HG03097 (cell line): ENCODE measurements around the gene FRMD1.

Source experiments
- ATAC-seq: cut with Tn5 transposase; IDR thresholded peaks from one replicate; pipeline ENCODE4 v1.9.1; 2021; ENCODE audit not compliant: unreplicated experiment, low FRiP score

FRMD1 gene

DNA sequence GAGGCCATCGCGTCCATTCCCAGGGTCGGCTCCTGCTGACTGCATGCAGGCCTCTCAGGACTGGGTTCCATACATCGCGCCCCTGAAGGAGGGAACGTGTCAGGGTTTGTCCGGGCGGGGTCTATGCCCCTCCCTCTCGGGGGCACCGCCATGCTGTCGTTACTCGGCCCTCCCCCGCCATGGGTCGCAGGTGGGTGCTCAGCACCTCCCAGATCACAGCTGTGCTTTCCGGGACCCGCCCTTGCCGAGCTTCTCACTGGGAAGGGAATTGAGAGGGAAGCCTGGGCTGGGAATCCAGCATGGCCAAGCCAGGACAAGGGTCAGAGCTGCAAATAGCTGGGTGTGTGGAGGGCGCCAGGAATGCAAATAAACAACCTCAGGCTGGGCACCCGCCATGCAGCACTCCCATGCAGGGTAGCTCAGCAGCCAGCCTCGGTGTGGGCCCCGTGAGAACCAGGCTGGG is at the start of gene FRMD1:
Gene FRMD1 (minus strand): TSS at position 270 of the 463 bp plus-strand sequence. CDS start 118 bp downstream, at position 152.
- ATAC-seq, result no peak

DNA sequence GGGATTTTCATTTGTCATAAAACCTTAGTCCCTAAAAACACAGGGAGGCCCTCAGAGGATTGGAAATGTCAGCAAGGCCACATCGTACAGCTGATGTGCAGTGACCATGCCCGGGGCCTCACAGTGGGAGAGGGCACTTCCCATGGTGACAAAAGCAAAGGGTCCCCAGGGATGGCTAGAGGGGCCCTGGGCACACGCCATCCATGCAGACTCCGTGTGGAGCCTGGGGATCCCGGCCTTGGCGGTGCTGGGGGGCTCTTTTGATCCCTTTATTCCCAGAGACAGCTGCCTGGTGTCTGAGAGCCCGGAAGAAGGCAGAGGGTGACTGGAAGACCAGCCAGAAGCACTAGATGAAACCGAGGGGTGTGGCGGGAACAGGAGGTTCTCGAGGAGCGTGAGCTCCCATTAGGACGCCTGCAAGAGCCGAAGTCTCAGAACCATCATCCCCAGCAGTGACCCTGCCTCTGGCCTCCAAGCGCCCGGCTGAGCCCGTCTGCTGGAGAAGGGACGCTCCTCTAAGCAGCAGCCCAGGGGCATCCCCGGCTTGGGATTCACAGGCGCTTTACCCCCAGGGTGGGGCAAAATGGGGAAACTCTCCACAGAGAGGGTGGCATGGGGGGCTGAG is 49.1 kb upstream of the FRMD1 start:
- ATAC-seq, result no peak

DNA sequence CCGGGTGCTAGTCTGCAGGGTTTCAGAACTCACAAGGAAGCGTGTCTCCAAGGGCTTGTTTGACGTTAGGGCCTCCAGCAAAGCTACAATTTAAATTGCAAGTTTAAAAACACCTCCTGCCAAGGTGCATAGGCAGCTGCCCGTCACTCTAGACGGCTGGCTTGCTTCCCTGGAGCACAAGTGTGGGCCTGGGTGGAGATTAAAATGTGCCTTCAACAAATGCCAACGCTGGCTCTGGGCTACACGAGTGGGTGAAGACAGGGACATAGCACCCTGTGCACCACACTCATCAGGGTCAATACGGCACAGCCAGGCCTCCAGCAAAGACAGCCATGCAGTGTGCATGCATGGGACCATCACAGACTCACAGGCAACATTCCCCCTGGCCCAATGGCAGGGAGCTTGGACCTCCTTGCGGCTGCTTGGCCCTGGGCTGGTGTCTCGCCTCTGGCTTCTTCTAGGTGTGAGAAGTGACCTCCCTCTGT is 48.4 kb upstream of the FRMD1 start:
- ATAC-seq, result no peak

GRCh38 chr6:168126566-168127383 is 47.8 kb upstream of the FRMD1 start:
- no peak for ATAC-seq

GRCh38 chr6:168125429-168126001 is 46.5 kb upstream of the FRMD1 start:
- no peak for ATAC-seq

GRCh38 chr6:168124921-168125320 is 45.9 kb upstream of the FRMD1 start:
- no peak for ATAC-seq

DNA sequence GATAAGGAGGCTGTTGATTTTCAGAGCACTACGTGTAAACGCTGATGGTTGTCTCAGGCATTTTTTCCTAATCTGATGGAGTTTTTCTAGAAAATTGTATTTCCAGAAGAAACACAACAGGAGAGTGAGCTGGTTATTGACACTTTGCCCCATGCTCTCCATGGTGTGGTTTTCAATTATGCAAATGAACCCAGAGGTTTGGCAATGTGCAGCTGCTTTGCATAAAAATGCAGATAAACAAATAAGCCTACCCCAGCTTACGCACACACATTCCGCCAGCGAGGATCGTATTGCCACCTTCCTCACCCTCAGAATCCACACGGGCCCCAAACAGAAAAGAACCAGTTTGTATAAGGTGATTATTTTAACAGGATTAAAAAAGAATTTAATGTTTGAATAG is 45.1 kb upstream of the FRMD1 start:
- no peak for ATAC-seq

DNA sequence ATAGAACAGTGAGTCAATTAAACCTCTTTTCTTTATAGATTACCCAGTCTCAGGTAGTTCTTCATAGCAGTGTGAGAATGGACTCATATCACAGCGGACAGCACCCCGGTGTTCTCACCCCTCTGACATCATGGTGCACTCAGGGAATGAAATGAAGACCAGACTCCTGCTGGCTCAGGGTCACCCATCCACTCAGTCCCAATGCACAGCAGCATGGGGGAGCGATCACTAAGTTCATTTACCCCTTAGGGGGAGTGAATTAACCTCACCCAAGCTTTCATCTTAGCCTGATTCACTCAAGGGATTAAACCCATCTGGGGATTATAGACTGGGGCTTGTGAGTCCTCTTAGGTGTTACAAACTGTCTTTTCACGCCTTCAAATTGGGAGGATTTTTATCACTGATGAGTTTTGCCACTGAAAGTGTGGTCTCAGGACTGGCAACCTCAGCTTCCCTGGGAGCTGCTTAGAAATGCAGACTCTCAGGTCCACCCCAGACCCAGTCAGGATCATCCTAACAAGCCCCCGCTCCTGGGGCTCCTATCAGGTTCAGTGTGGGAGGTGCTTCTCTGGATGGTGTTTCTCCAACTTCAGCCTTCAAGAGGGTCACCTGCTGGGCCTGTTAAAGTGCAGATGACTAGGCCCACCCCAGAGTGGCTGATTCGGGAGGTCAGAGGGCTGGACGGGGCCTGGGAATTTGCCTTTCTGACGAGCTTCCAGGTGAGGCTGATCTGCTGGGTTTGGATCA is 44.3 kb upstream of the FRMD1 start:
- no peak for ATAC-seq

DNA sequence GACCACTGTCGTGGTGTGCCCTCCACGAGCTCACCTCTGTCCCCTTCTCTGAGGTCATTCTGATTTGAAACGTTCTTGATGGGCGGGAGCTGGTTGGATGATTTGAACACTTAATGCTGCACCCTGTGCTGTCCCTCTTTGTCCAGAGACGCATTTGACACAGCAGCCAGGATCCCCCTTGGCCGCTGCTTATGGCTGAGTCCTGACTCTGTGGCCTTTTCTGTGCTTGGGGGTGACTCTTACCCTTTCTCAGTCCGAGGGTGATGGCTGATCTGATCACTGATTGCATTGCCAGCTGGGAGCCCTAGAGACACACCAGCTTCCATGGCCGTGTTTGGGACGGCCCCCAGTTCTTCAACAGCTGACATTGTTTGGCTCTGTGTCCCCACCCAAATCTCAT is 43.5 kb upstream of the FRMD1 start:
- ATAC-seq, result no peak

GRCh38 chr6:168122011-168122410 is 43.0 kb upstream of the FRMD1 start:
- no peak for ATAC-seq

DNA sequence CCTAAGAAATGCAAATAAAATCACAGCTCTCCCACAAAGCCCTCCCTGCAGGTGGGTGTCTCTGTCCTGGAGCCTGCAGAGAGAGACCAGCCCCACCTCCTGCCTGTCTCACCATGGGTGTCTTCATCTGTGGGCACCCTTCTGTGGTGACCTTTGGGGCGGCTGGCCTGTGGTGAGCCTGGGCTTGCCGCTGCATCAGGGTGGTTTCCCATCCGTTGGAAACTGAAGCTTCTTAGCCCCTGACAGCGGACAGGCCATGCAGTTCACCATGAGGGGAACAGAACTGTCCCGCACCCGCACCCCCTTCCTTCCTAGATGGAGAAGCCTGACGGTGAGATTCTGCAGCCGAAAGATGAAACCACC is 42.3 kb upstream of the FRMD1 start:
- ATAC-seq, result no peak

GRCh38 chr6:168120390-168121302 is 41.6 kb upstream of the FRMD1 start:
- no peak for ATAC-seq

GRCh38 chr6:168119539-168119938 is 40.5 kb upstream of the FRMD1 start:
- no peak for ATAC-seq

- ATAC-seq, result no peak
Measured at GRCh38 chr6:168118935-168119334, 39.9 kb upstream of the FRMD1 start.

GRCh38 chr6:168117942-168118341 is 38.9 kb upstream of the FRMD1 start:
- no peak for ATAC-seq

DNA sequence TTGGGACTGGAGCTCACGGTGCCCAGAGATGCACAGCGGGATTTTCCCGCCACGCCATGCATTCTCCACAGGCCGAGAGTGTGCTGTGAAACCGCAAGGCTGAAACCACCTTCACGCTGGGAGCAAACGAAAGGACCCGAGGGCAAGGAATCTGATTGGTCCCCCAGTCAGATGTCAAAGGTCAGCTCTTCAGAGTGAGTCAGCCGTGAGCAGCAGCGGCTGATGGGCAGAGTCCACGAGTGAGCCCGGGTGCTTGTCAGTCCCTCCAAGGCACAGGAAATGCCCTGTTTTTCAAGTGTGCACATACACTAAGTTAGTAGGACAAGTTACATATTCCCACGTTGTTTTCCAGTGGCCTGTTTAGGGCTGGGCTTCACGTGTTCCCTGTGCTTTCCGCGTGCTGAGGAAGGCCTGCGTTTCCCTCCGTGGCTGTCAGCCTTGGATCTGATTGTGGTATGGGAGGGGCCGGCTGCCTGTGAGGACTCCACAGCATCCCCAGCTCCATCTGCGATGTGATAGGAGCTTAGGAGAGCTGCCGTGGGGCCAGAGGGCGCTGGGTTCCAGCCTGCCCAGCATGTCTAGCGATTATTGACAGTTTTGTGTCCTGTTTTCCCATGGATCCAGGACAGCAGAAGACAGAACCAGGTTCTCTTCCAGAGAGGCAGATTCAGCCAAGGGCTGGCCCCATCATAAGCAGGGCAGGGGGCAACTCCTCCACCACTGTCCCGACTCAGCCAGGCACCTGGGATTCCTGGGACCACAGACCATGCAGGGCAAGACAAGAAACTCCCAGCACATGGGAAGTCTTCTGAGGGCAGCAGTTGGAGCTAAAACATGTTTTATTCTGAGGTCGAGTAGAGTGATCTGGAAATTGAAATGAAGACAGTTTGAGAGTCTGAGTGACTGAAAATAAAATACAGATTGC is 38.2 kb upstream of the FRMD1 start:
- ATAC-seq, result no peak

- ATAC-seq, result no peak
Measured at GRCh38 chr6:168116438-168116974, 37.5 kb upstream of the FRMD1 start.

DNA sequence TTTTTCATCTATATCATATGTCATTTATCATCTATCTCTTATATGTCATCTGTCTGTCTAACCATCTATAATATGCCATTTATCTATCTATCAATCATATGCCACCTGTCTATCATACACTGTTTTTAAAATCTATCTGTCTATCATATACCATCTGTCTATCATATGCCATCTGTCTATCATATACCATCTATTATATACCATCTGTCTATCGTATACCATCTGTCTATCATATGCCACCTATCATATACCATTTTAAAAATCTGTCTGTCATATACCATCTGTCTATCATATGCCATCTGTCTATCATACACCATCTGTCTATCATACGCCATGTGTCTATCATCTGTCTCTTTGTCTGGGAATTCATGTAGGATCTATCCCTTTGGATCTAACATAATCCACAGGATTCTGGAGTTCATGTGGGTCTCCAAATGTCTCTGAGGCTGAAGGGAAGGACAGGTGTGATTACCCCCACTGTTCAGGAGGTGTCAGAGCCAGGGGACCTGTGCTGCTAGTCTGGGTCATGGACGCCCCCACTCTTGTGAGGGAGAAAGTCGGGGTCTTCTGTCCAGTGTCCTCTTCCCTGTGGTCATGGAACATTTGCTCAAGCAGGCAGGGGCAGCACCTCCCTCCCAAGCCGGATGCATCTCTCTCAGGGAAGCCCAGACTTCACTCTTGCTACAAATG is 36.9 kb upstream of the FRMD1 start:
- ATAC-seq, result no peak
